Stomach (tissue), 9 donors: Measurements from ENCODE around the gene SSTR3. TPM values are rescaled to one million over a fixed set of nuclear protein-coding genes. Genes with fewer than 3 reads are reported as not detected.

ENCODE experiments used
- DNase-seq, 2 donors: peaks; one replicate each; pipeline versions ENCODE4 v3.0.0 to v3.0.0-alpha.2; 2013 to 2019
- H3K27ac ChIP-seq, 5 donors: fragments of 200-600 bp in 4 of 5; sonication (generic) in 4 of 5; one replicate each; pipeline ENCODE4 v1.5.1; 2013 to 2019; ENCODE audit warnings: mild to moderate bottlenecking in 1 of 5, moderate library complexity in 1 of 5
- H3K27me3 ChIP-seq, 3 donors: fragments of 200-600 bp; sonication (generic); one replicate each; pipeline ENCODE4 v1.5.1; 2017 to 2019; ENCODE audit warnings: mixed run types in 1 of 3
- H3K36me3 ChIP-seq, 4 donors: fragments of 200-600 bp; sonication (generic); 1 replicate in 3 of 4; 2 replicates in 1 of 4; pipeline ENCODE4 v1.5.1; 2016 to 2019
- H3K4me1 ChIP-seq, 4 donors: fragments of 200-600 bp; sonication (generic); one replicate each; pipeline ENCODE4 v1.5.1; 2016 to 2019
- H3K4me3 ChIP-seq, 4 donors: fragments of 200-600 bp; sonication (generic) in 3 of 4; one replicate each; pipeline ENCODE4 v1.5.1; 2016 to 2019; ENCODE audit warnings: mild to moderate bottlenecking in 1 of 4
- H3K9me3 ChIP-seq, 4 donors: fragments of 200-600 bp; sonication (generic); one replicate each; pipeline ENCODE4 v1.5.1; 2016 to 2019
- EP300 ChIP-seq: sonication (generic); formaldehyde crosslinking; IDR thresholded peaks from one replicate; pipeline ENCODE4 v1.6.1; 2017; ENCODE audit warnings: antibody characterized with exemption
- POLR2A ChIP-seq, 4 donors: fragments of 450-650 bp; IDR thresholded peaks; one replicate each; pipeline ENCODE4 v1.6.1; 2016; ENCODE audit warnings: antibody characterized with exemption in 4 of 4, control low read depth in 2 of 4, mild to moderate bottlenecking in 1 of 4, moderate library complexity in 1 of 4
- POLR2AphosphoS5 ChIP-seq, 3 donors: sonication (generic); formaldehyde crosslinking; IDR thresholded peaks; one replicate each; pipeline ENCODE4 v1.6.1; 2016; ENCODE audit warnings: antibody characterized with exemption in 3 of 3
- WGBS, 5 donors: extraction: QIAGEN DNeasy Blood & Tissue Kit in 3 of 5; methylation state at CpG; one replicate each; pipeline versions ENCODE4 v1.1.5 to v1.1.7; 2013 to 2018; 5-methylcytosine and 5-hydroxymethylcytosine counted together
- intact Hi-C: fragments of 100-400 bp; cut with DNase I; formaldehyde crosslinking; loops from one replicate; pipeline ENCODE4 v1.15.1; 2023; ENCODE audit warnings: low total_unique reads
- polyA plus RNA-seq, 3 donors: library from polyadenylated mRNA; stranded (reverse); fragments of 200-250 nt; gene quantifications; one replicate each; pipeline ENCODE4 v1.2.3, GENCODE V29; 2013
- total RNA-seq, 5 donors: library from RNA; depleted of rRNA; stranded (reverse); fragments of >200 nt; gene quantifications; one replicate each; pipeline versions ENCODE4 v1.1.0 to v1.2.3, GENCODE V29; 2014 to 2016
- TF ChIP-seq, protein P1 (sequence below), 7 experiments: fragments of 450-650 bp in 4 of 7; fragments of 200-600 bp in 3 of 7; sonication (generic) in 3 of 7; IDR thresholded peaks; one replicate each; pipeline ENCODE4 v1.5.1; 2016 to 2019; ENCODE audit warnings: antibody characterized with exemption in 7 of 7, control low read depth in 2 of 7, mild to moderate bottlenecking in 1 of 7
- donor health status: healthy with polysubstance abuse.
- donor health status: Bipolar disorder and iron deficiency.
- donor health status: healthy.

Gene SSTR3
- total and polyA plus RNA-seq, 8 donors: 0.05 to 0.37 (median 0.12) TPM; not detected in 5

DNA sequence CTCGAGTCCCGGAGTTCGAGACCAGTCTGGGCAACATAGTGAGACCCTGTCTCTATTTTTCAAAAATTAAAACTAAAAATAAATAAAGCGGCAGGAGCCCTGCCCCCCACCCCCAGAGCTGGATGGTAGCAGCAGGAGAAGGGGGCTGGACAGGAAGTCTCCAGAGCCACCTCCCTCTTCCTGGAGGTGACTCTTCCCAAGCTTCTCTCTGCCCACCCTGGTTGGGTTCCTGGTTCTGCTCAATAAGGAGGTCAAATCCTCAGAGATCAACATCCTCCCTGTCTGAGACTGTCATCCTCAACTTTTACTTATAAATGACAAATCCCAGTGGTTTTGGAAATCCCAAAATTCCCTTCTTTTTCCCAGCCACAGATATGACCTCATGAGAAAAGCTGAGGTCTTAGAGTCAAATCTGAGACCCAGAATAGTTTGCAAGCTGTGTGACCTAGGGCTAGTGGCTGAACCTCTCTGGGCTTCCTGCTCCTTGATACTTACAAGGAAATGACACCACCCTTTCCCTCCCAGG, 25.2 kb downstream of the SSTR3 start:
- Histone ChIP-seq H3K27ac (peak overlapping the region; percentile 39 to 89 (median 82)), H3K4me1 (peaks cover 31 to 68% (median 42%) of the 10 kb centered on the region in 4 donors), H3K27me3 (no peaks in the 10 kb centered on the region), H3K9me3 (no peaks in the 10 kb centered on the region), H3K36me3 (peaks cover 0 to 11% (median 4%) of the 10 kb centered on the region in 4 donors), H3K4me3 (peak overlapping the region in 2 of 4 donors; percentile 30 to 33)
- TF ChIP-seq, protein P1, sequence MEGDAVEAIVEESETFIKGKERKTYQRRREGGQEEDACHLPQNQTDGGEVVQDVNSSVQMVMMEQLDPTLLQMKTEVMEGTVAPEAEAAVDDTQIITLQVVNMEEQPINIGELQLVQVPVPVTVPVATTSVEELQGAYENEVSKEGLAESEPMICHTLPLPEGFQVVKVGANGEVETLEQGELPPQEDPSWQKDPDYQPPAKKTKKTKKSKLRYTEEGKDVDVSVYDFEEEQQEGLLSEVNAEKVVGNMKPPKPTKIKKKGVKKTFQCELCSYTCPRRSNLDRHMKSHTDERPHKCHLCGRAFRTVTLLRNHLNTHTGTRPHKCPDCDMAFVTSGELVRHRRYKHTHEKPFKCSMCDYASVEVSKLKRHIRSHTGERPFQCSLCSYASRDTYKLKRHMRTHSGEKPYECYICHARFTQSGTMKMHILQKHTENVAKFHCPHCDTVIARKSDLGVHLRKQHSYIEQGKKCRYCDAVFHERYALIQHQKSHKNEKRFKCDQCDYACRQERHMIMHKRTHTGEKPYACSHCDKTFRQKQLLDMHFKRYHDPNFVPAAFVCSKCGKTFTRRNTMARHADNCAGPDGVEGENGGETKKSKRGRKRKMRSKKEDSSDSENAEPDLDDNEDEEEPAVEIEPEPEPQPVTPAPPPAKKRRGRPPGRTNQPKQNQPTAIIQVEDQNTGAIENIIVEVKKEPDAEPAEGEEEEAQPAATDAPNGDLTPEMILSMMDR (IDR thresholded peaks at IDR 0.05): no peak
- no peak for TF ChIP-seq POLR2AphosphoS5 (IDR thresholded peaks at IDR 0.05)
- no peak for TF ChIP-seq POLR2A (IDR thresholded peaks at IDR 0.05)
- no peak for TF ChIP-seq EP300
- DNase-seq: peak in 1 of 2 donors; percentile 41
- intact Hi-C loops: no loop called here
- 63 to 76% (median 66%) methylated on average over 4 of the region's 4 CpGs for WGBS, 5 donors

DNA sequence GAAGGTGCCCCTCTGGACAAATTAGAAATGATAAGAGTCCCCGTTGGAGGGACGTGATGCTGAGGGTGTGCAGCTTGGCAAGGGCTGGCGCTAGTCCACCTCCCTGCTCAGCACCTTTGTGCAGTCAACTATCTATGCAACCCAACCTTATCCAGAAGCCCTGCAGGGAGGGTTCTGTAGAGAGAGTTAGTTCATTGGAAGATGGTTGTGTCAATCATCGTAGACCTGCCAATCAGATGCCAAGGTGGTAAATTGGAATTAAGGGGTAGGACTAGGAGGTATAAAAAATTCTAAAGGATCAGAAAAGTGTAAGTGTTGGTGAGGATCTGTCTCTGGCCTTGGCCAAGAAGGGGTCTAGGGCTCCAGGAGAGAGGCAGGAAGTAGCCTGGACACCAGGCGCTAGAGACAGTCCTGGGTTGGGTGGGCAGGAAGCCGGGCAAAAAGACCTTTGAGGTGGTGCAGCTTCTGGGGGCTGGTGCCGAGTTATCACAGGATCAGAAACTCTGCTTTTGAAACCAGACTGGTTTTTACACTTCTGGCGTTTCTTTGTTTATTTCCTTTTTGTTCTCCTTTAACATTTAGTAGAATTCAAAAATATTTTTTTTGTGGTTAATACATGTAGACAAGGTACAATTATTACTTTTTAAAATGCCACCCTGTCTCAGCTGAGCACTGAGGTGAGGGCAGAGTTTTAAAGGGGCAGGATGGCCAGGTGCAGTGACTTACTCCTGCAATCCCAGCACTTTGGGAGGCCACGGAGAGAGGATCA, 25.9 kb downstream of the SSTR3 start:
- H3K4me1 ChIP-seq: peaks cover 31 to 65% (median 42%) of the 10 kb centered on the region in 4 donors

DNA sequence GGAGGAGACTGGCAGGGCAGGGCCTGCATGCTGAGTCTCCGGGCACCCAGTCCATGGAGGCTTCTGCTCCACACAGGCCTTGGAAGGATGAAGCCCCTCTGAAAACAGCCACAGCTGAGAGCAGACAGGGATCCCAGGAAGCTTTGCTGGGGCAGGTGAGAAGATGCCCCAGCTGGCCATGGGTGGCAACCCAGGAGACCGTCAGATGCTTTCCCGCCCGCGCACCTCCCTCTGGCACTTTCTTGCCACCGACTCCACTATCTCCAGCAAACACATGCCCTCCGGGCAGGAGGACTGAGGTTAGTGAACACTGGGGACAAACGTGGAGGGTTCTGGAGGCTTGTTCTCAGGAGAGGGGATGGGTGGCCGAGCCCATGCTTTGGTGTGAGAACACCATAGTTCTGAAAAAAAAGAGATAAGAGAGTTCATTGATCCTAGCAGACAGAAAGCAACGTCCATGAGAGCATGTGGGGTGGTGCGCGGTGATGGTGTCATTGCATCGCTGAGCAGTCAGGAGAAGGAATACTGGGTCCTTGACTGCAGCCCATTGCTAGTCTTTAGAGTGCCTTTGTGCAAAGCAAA, 26.5 kb downstream of the SSTR3 start:
- WGBS, 5 donors: 50 to 69% (median 66%) methylated on average over 12 to 13 of the region's 13 CpGs
- intact Hi-C loops: no loop called here
- TF ChIP-seq POLR2AphosphoS5 (IDR thresholded peaks at IDR 0.05) (no peak), EP300 (no peak), POLR2A (IDR thresholded peaks at IDR 0.05) (no peak)
- TF ChIP-seq, protein P1 (IDR thresholded peaks at IDR 0.05): no peak
- Histone ChIP-seq H3K9me3 (no peaks in the 10 kb centered on the region), H3K36me3 (peaks cover 0 to 15% (median 5%) of the 10 kb centered on the region in 4 donors), H3K4me3 (no peak overlapping the region), H3K27me3 (no peaks in the 10 kb centered on the region), H3K4me1 (peaks cover 31 to 63% (median 42%) of the 10 kb centered on the region in 4 donors), H3K27ac (no peak overlapping the region)
- no peak for DNase-seq

More for the DNA sequence above, 25.9 kb downstream of the SSTR3 start:
- Histone ChIP-seq H3K27me3 (no peaks in the 10 kb centered on the region), H3K36me3 (peaks cover 0 to 15% (median 5%) of the 10 kb centered on the region in 4 donors), H3K9me3 (no peaks in the 10 kb centered on the region), H3K4me3 (no peak overlapping the region), H3K27ac (peak overlapping the region; percentile 39 to 89 (median 82))
- WGBS, 5 donors: 51 to 62% (median 58%) methylated on average over 9 of the region's 9 CpGs
- peak in 1 of 2 donors; percentile 82 for DNase-seq
- no peak for TF ChIP-seq POLR2A (IDR thresholded peaks at IDR 0.05)
- peak in 1 of 3 donors; percentile 4 for TF ChIP-seq POLR2AphosphoS5 (IDR thresholded peaks at IDR 0.05)
- no peak for TF ChIP-seq EP300
- TF ChIP-seq, protein P1 (IDR thresholded peaks at IDR 0.05): no peak
- intact Hi-C loops: no loop called here

DNA sequence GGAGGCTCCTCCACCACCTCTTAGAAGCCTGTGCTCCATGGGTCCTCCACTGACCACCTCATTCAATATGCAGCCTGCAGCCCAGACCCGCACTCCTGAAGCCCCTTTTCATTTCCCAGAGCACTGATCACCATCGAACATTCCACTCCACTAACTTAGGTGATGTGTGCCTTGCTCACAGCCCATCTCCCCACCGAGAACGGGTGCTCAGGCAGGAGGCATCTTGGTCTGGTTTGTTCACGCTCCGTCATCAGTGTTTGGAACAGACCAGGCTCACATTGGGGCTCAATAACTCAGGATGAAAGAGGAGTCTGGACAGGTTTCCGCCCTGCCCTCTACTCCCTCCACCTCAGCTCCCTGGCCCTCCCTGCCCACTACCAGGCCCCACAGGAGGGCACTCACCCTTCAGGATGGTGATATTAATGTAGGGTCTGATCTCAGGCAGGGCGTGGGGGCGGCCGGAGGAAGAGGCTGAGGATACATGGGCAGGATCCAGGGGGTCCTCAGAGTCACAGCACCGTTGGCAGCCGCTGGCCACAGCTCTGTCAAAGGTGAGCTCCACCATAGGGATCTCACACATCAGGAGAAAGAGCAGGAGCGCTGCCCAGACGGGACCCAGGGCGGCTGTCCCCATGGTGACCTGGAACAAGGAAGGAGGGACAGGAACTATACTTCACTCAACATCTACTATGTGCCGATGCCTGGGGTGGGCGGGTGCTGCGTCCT, 27.3 kb downstream of the SSTR3 start:
- Histone ChIP-seq H3K27me3 (no peaks in the 10 kb centered on the region), H3K9me3 (no peaks in the 10 kb centered on the region), H3K36me3 (peaks cover 0 to 15% (median 5%) of the 10 kb centered on the region in 4 donors), H3K27ac (no peak overlapping the region), H3K4me1 (peaks cover 31 to 63% (median 46%) of the 10 kb centered on the region in 4 donors), H3K4me3 (no peak overlapping the region)
- TF ChIP-seq, protein P1 (IDR thresholded peaks at IDR 0.05): no peak
- TF ChIP-seq EP300 (no peak), POLR2A (IDR thresholded peaks at IDR 0.05) (no peak), POLR2AphosphoS5 (IDR thresholded peaks at IDR 0.05) (no peak)
- intact Hi-C loops: no loop called here
- DNase-seq: no peak
- WGBS, 5 donors: 90 to 94% (median 93%) methylated on average over 18 of the region's 18 CpGs
